Ishikawa (cell line): ENCODE measurements around the gene CAMTA1.

Experiments
- EGR1 ChIP-seq: IDR thresholded peaks from 2 replicates; pipeline ENCODE4 v1.6.1; 2012
- EP300 ChIP-seq: IDR thresholded peaks from 2 replicates; pipeline ENCODE4 v1.6.1; 2012; ENCODE audit warnings: borderline replicate concordance
- FOXM1 ChIP-seq: IDR thresholded peaks from 2 replicates; pipeline ENCODE4 v1.6.1; 2012; ENCODE audit warnings: low read depth, borderline replicate concordance
- NFIC ChIP-seq: IDR thresholded peaks from 2 replicates; pipeline ENCODE4 v1.6.1; 2012
- RAD21 ChIP-seq: IDR thresholded peaks from 2 replicates; pipeline ENCODE4 v1.6.1; 2012; ENCODE audit warnings: low read depth
- TCF12 ChIP-seq: IDR thresholded peaks from 2 replicates; pipeline ENCODE4 v1.6.1; 2012; ENCODE audit warnings: low read depth
- YY1 ChIP-seq: IDR thresholded peaks from 2 replicates; pipeline ENCODE4 v1.6.1; 2012; ENCODE audit warnings: low read depth
- TF ChIP-seq, protein P1 (sequence below): IDR thresholded peaks from 2 replicates; pipeline ENCODE4 v1.6.1; 2012; ENCODE audit warnings: low read depth, mild to moderate bottlenecking
- TF ChIP-seq, protein P2 (sequence below): IDR thresholded peaks from 2 replicates; pipeline ENCODE4 v1.6.1; 2012
- TF ChIP-seq, protein P3 (sequence below): IDR thresholded peaks from 2 replicates; pipeline ENCODE4 v1.6.1; 2012

DNA sequence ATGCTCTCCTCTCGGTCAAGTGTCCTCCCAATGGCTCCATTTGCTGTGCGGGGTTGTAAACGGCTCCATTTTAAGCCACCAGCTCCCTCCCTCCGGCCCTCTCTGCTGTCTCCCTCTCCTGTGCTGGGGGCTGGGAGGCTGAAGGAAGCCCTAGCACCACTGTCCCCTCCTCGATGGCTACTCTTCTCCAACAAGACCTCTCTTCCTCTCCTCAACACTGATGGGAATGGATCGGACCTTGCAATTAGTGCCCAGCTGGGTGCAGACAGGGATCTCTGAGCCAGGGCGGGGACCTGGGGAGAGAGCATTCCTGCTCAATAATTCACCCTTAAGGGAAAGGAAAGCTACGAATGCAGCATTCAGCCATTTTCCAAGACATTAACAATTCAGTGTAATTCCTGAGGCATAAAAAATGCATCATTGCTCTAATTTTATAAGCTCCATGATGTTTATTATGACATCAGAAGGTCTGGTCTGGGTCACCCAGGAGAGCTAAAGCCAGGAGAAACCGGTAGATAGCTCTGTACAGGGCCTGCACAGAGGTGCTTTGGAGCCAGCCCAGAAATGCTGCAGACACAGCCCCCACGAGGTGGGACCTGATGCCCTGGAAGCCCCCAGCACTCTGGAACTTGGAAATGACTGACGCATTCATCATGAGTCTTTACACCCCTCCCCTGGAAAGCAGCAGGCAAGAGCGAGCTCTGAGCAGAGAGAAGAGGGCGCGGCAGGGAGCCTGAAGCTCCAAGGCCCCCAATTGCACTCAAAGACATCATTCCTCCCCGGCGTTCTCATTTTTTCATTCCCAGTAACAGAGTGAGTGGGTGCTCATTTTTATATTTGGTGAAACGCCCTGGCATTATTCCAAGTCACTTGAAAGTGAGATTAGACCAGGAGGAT, 909.6 kb downstream of the CAMTA1 start:
- TF ChIP-seq, protein P1, sequence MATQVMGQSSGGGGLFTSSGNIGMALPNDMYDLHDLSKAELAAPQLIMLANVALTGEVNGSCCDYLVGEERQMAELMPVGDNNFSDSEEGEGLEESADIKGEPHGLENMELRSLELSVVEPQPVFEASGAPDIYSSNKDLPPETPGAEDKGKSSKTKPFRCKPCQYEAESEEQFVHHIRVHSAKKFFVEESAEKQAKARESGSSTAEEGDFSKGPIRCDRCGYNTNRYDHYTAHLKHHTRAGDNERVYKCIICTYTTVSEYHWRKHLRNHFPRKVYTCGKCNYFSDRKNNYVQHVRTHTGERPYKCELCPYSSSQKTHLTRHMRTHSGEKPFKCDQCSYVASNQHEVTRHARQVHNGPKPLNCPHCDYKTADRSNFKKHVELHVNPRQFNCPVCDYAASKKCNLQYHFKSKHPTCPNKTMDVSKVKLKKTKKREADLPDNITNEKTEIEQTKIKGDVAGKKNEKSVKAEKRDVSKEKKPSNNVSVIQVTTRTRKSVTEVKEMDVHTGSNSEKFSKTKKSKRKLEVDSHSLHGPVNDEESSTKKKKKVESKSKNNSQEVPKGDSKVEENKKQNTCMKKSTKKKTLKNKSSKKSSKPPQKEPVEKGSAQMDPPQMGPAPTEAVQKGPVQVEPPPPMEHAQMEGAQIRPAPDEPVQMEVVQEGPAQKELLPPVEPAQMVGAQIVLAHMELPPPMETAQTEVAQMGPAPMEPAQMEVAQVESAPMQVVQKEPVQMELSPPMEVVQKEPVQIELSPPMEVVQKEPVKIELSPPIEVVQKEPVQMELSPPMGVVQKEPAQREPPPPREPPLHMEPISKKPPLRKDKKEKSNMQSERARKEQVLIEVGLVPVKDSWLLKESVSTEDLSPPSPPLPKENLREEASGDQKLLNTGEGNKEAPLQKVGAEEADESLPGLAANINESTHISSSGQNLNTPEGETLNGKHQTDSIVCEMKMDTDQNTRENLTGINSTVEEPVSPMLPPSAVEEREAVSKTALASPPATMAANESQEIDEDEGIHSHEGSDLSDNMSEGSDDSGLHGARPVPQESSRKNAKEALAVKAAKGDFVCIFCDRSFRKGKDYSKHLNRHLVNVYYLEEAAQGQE = no peak
- no peak for TF ChIP-seq RAD21
- TF ChIP-seq, protein P2, sequence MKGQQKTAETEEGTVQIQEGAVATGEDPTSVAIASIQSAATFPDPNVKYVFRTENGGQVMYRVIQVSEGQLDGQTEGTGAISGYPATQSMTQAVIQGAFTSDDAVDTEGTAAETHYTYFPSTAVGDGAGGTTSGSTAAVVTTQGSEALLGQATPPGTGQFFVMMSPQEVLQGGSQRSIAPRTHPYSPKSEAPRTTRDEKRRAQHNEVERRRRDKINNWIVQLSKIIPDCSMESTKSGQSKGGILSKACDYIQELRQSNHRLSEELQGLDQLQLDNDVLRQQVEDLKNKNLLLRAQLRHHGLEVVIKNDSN = no peak
- TF ChIP-seq EP300 = no peak
- TF ChIP-seq FOXM1 = no peak
- TF ChIP-seq EGR1 = no peak
- TF ChIP-seq, protein P3, sequence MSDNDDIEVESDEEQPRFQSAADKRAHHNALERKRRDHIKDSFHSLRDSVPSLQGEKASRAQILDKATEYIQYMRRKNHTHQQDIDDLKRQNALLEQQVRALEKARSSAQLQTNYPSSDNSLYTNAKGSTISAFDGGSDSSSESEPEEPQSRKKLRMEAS = no peak
- no peak for TF ChIP-seq YY1
- TF ChIP-seq TCF12 = no peak
- TF ChIP-seq NFIC = no peak
